ENCODE results near the gene MRPS26. TPM values are rescaled to one million over a fixed set of nuclear protein-coding genes. Genes with fewer than 3 reads are reported as not detected.
"Not testable (repeated sequence)": the region's sequence is repeated elsewhere in the genome, so short reads cannot be mapped to it uniquely, and the experiment has no call there.

The MRPS26 gene
- total and polyA plus RNA-seq, 9 donors: 18.4 to 65.8 (median 51.9) TPM

- Histone ChIP-seq H3K9me3 (no peaks in the 10 kb centered on the region), H3K4me1 (ENCODE audit: insufficient read depth) (no peaks in the 10 kb centered on the region), H3K27me3 (no peaks in the 10 kb centered on the region), H3K27ac (no peak overlapping the region), H3K36me3 (no peaks in the 10 kb centered on the region), H3K4me3 (no peak overlapping the region)
- no peak for DNase-seq
- WGBS, 3 donors: 86 to 88% (median 86%) methylated on average over 3 of the region's 3 CpGs
- TF ChIP-seq CTCF (IDR thresholded peaks at IDR 0.05) (no peak), EP300 (IDR thresholded peaks at IDR 0.05) (no peak), POLR2A (IDR thresholded peaks at IDR 0.05) (no peak)
- intact Hi-C loops (cut with DNase I): no loop called here
Measured at GRCh38 chr20:3014662-3015061, 31.2 kb upstream of the MRPS26 start.

GRCh38 chr20:3015302-3015701 lies 30.6 kb upstream of the MRPS26 start:
- H3K4me1 ChIP-seq (ENCODE audit: insufficient read depth); intact Hi-C loops (cut with DNase I); H3K27ac ChIP-seq; DNase-seq; H3K4me3 ChIP-seq; H3K27me3 ChIP-seq; H3K9me3 ChIP-seq; H3K36me3 ChIP-seq: not testable (repeated sequence)
- WGBS, 3 donors: 94 to 98% (median 95%) methylated on average over 5 of the region's 5 CpGs

- Histone ChIP-seq H3K36me3 (no peaks in the 10 kb centered on the region), H3K9me3 (no peaks in the 10 kb centered on the region), H3K27me3 (no peaks in the 10 kb centered on the region), H3K4me3 (no peak overlapping the region), H3K4me1 (ENCODE audit: insufficient read depth) (no peaks in the 10 kb centered on the region), H3K27ac (no peak overlapping the region)
- TF ChIP-seq EP300 (IDR thresholded peaks at IDR 0.05) (no peak), CTCF (IDR thresholded peaks at IDR 0.05) (no peak), POLR2A (IDR thresholded peaks at IDR 0.05) (no peak)
- 89 to 96% (median 91%) methylated on average over 4 of the region's 4 CpGs for WGBS, 3 donors
- DNase-seq: no peak
- intact Hi-C loops (cut with DNase I): no loop called here
Measured at GRCh38 chr20:3021327-3021726, 24.5 kb upstream of the MRPS26 start.

GRCh38 chr20:3021777-3022176 lies 24.1 kb upstream of the MRPS26 start:
- no peak for DNase-seq
- Histone ChIP-seq H3K27me3 (no peaks in the 10 kb centered on the region), H3K27ac (no peak overlapping the region), H3K4me1 (ENCODE audit: insufficient read depth) (no peaks in the 10 kb centered on the region), H3K4me3 (no peak overlapping the region), H3K36me3 (no peaks in the 10 kb centered on the region), H3K9me3 (no peaks in the 10 kb centered on the region)
- 96 to 98% (median 96%) methylated on average over 5 of the region's 5 CpGs for WGBS, 3 donors
- TF ChIP-seq POLR2A (IDR thresholded peaks at IDR 0.05) (no peak), CTCF (IDR thresholded peaks at IDR 0.05) (no peak), EP300 (IDR thresholded peaks at IDR 0.05) (no peak)
- intact Hi-C loops (cut with DNase I): no loop called here

- H3K4me3 ChIP-seq; H3K4me1 ChIP-seq (ENCODE audit: insufficient read depth); H3K36me3 ChIP-seq; H3K27me3 ChIP-seq; H3K27ac ChIP-seq; intact Hi-C loops (cut with DNase I); H3K9me3 ChIP-seq; DNase-seq: not testable (repeated sequence)
- 52 to 63% (median 58%) methylated on average over 20 of the region's 20 CpGs for WGBS, 3 donors
Measured at GRCh38 chr20:3022559-3023490, 23.0 kb upstream of the MRPS26 start.
